Stomach (tissue), 4 donors: Measurements from ENCODE around the gene LONP1.

ENCODE experiments used
- EP300 ChIP-seq: sonication (generic); formaldehyde crosslinking; IDR thresholded peaks from one replicate; pipeline ENCODE4 v1.6.1; 2017; ENCODE audit warnings: antibody characterized with exemption
- POLR2A ChIP-seq, 4 donors: fragments of 450-650 bp; IDR thresholded peaks; one replicate each; pipeline ENCODE4 v1.6.1; 2016; ENCODE audit warnings: antibody characterized with exemption in 4 of 4, control low read depth in 2 of 4, mild to moderate bottlenecking in 1 of 4, moderate library complexity in 1 of 4
- POLR2AphosphoS5 ChIP-seq, 3 donors: sonication (generic); formaldehyde crosslinking; IDR thresholded peaks; one replicate each; pipeline ENCODE4 v1.6.1; 2016; ENCODE audit warnings: antibody characterized with exemption in 3 of 3
- TF ChIP-seq, protein P1 (sequence below), 7 experiments: fragments of 450-650 bp in 4 of 7; fragments of 200-600 bp in 3 of 7; sonication (generic) in 3 of 7; IDR thresholded peaks; one replicate each; pipeline ENCODE4 v1.5.1; 2016 to 2019; ENCODE audit warnings: antibody characterized with exemption in 7 of 7, control low read depth in 2 of 7, mild to moderate bottlenecking in 1 of 7

DNA sequence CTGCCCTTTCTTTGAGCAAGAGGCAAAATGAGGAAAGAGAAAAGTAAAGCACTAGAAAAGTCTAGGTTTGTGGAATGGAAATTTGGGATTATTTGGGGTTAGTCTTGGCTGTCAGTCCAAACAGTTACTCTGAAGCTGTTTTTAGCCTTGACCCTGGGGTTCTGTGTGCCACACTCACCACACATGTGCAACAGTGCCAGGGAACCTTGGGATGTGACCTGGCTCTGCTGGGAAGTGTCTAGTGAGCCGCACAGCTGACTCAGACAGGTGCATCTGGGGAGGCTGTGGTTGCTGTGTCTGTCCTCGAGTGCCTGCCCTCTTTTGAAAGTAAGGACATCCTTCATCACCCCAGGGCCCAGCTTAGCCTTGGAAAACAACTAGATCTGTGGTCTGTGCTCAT, 55.4 kb downstream of the LONP1 start:
- TF ChIP-seq POLR2A (IDR thresholded peaks at IDR 0.05) (no peak), POLR2AphosphoS5 (IDR thresholded peaks at IDR 0.05) (no peak), EP300 (no peak)
- TF ChIP-seq, protein P1, sequence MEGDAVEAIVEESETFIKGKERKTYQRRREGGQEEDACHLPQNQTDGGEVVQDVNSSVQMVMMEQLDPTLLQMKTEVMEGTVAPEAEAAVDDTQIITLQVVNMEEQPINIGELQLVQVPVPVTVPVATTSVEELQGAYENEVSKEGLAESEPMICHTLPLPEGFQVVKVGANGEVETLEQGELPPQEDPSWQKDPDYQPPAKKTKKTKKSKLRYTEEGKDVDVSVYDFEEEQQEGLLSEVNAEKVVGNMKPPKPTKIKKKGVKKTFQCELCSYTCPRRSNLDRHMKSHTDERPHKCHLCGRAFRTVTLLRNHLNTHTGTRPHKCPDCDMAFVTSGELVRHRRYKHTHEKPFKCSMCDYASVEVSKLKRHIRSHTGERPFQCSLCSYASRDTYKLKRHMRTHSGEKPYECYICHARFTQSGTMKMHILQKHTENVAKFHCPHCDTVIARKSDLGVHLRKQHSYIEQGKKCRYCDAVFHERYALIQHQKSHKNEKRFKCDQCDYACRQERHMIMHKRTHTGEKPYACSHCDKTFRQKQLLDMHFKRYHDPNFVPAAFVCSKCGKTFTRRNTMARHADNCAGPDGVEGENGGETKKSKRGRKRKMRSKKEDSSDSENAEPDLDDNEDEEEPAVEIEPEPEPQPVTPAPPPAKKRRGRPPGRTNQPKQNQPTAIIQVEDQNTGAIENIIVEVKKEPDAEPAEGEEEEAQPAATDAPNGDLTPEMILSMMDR (IDR thresholded peaks at IDR 0.05), result no peak
